C1 segment of cervical spinal cord (tissue), 14 donors: Measurements from ENCODE around the gene MRPL33.

ENCODE experiments used
- DNase-seq, 14 donors: peaks; one replicate each; lab custom pipeline; 2025; lab: John Stamatoyannopoulos, UW

Gene MRPL33

DNA sequence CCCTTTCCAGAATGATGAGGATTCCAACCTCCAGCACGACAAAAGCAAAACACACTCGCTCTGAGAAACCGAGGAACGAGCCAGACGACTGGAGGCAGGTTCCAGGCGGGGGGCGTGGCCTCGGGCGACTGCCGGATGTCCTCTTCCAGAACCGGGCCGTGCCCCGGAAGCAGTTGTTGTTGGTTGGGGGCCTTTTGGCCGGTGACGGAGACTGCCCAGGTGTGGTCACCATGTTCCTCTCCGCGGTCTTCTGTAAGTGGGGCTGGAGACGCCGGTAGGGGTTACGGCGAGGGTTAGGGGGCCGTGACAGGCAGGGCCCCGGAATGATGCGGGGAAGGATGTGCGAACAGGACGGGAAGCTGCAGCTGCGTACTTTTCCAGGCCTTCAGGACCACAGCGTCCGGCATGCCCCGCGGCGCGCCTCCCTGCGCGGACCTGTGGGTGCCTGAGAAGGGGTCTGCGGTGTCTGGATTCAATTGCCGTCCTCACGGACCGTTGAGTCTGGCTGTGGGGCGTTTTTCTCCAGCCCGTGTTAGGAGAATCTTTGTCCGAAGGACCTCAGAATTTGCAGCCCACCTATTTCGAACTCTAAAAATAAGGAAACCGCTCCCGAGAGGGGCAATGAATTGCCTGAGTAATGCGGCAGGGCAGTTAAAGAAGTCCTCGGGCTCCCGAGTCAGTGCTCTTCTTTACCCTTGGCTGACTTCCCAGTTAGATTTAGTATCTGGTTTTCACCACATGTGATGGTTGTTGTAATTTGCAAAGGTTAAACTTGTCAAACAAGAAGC lies at the start of gene MRPL33:
MRPL33 (plus strand) TSS at position 172 of the 788 bp plus-strand sequence; CDS start at position 231, 59 bp downstream.
- DNase-seq: peak; percentile 42 to 91 (median 88)

DNA sequence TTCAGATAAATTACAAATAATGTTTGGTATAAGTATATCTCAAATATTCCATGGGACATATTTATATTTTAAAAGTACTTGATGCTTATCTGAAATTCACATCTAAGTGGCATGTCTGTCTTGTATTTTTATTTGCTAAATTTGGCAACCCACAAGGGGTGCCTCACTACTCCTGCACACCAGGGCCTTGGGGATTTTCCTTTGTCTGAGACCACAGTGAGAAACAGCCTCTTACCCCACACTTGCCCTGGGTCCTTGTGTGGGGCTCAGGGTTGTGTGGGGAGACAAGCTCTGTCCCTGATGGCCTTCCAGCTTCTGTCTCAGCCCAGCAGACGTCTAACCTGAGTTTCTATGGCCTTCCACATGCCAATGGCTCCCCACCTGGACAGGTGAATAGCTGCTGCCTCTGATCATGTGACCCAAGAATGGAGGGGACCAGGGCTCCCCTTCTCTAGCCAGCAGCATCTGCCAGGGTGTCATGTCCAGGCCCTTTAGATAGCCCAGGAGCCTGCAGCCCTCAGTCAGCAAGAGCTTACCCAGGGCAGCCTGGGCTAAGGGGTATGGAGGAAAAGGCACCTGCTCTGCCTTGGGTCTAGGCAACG lies 49.5 kb upstream of the MRPL33 start:
- DNase-seq: no peak

DNA sequence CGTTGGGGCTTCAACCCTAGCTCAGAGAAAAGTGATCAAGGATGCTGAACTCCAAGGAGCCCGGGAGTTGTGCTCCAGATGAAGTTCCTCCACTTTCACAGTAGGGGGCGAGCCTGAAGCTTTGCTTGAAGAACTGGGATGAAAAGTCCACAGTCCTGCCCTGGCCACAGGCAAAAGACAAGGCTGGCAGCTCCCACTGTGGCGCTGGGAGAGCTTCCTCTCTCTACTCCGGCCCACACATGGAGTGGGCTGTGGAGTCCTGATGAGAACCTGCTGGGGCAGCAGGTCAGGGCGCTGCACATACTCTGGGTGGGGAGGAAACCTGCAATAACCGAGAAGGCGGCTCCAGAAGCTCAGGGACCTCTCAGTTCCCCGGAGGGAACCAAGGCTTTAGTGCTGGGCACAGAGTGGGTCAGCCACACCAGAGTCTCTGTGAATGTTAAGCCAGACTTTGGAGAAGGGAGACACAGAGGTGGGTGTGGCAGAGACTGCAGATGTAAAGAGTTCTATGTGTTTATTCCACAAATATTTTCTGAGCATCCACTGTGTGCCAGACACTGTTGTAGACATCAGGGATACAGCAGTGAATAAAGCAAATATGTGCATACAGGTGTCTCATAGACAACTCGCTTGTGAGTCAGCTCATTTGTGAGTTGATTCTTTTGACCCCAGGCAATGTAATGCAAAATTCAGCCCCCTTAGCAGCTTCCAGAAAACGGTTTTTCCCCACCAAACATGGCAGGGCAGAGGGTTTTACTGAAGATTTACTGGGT lies 48.0 kb upstream of the MRPL33 start:
- peak in 10 of 14 donors; percentile 14 to 55 (median 38) for DNase-seq

DNA sequence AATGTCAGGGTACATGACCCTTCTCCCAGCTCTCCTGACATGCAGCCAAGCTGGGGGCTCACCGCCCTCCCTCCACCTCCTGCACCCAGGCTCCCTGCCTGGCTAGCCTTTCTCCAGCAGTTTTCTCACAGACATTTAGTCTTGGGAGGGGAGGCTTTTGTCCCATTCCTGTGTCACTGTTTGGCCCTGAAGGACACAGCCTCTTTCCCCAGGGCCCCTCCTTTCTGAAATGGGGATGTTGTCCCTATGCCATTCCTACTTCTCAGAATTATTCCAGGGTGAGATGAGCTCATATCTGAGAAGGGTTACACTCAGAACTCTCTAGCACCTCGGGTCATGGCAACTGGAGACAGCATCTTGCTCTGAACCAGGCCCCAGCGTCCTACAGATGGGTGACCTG lies 47.3 kb upstream of the MRPL33 start:
- DNase-seq: peak in 1 of 14 donors; percentile 53

DNA sequence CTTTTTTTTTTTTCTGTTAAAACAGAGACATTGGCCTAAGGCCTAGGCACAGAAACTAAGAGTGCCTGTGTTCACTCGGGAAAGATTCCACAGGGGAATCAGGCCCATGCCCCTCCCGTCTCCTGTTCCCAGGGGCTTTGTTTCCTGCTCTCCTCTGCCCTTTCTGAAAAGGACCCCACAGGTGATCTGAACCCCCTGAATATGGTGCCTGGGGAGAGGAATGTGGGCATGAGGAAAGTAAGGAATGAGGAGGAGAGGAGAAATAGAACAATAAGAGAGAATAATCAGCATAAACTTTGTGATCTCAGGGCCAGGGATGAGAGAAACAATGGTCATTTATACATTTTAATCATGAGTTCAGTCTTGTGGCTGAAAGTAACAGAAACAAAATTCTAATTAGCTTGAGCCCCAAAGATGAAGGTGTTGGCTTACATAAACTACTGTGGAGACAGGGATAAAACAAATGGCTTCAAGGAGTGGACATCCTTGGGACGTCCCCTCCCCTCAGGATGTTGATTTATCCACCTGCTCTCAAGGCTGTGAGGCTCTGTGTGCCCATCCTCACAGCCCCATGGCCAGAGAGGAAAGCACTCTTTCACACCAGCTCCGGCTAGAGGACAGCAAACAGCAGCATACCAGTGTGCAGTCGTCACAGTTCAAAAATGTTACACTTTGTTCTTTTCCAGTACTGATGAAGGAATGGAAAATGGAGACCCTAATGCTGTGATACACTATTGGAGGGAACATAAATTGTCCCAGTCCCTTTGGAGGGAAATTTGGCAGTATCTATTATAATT lies 46.4 kb upstream of the MRPL33 start:
- DNase-seq: no peak

DNA sequence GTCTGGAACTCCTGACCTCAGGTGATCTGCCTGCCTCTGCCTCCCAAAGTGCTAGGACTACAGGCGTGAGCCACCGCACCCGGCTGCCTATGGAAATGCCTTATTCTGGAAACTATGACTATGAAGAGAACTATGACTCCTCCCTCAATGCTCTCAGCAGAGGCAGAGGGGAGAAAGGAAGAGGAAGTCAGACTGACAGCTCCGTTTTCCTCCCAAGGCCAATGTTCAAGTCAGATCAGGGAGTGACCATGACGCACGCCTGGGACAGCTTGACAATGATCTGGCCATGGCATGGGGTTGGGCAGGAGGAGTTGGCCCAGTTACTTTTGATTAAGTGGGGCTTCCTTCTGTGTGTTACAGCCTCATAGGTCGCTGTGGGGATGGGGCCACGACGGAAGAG lies 44.3 kb upstream of the MRPL33 start:
- DNase-seq: no peak

DNA sequence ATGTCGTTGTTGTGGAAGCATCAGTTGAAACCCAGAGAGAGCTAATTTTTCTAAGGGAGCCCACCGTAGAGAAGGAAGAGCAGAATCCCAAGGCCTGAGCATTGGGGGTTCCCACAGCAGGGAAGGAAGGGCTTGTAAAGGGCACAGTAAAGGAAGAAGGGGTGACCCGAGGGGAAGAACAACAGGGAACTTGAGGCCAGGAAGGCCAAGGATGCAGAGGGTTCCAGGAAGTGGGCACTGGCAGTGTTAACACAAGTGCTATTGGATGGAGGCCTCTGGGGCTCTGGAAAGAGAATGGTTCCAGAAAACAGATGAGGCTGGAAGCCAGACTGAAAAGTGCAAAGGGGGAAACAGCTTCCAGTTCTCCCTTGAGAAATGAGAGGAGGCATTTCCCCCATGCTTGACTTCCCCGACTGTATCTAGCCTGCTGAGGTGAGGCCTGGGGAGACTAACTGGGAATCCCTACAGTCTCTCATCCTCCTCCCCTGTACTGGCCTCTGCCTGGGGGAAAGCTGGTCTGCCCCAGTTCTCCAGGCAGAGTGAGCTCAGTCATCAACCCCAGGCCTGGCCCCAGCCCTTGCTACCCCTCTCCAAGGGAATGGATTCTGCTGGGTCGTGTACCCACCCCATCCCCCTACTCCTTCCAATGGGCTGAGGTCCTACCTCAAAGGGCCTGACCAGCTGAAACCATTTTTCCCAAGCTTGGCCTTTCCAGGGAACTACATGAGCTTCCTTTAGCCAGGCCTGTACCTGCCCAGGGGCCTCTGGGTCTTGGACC lies 43.2 kb upstream of the MRPL33 start:
- DNase-seq: no peak

DNA sequence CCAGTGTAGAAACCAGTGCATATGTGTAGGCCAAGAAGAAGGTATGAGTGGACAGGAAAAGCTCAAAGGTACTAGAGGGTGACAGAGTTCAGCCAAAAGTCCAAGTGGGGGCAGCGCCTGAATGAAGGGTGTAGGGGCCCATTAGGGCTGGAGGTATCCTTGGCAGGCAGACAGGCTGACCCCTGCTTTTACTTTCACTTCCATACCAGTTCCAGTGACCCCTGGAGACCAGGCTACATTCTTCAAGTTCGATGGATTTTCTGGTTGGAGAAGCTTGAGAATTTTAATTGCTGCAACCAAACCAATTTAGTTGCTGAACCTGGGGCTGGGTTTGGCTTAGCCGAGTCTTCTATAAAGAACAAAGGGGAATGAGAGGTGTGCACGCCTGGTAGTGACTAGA lies 42.3 kb upstream of the MRPL33 start:
- DNase-seq: no peak

DNA sequence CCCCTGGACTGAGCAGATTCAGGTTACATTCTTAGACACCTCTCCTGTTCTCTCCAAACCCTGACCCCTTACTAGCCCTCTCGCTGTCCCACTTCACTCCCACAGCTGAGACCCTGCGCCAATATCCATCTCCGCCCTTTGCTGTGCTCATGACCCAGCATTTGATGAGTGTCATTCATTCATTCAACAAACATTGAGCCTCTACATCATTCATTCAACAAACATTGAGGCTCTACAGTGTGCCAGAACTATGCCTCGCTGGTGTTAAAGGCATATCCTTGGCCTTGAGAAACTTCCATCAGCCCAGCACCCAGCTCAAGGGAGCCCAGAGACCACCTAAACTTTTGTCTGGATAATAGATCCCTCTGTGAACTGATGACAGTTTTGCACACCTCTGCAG lies 41.9 kb upstream of the MRPL33 start:
- no peak for DNase-seq

DNA sequence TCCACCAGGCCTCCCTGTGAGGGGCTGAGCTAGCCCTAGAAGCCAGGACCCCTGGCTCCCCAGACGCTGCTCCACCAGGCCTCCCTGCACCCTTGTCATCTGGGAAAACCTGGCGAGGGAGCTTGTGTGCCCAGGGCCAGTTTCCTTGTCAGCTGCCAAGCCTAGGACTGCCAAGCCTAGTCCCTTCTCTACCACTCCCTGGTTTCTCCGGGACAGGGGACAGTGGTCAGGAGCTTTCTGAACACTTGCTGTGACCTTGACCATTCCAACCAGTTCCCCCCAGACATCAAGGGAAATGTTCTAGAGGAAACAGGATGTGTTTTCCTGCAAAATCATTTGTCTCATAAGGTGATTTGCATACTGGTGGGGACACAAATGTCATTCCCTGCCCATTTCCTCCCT lies 41.3 kb upstream of the MRPL33 start:
- no peak for DNase-seq

DNA sequence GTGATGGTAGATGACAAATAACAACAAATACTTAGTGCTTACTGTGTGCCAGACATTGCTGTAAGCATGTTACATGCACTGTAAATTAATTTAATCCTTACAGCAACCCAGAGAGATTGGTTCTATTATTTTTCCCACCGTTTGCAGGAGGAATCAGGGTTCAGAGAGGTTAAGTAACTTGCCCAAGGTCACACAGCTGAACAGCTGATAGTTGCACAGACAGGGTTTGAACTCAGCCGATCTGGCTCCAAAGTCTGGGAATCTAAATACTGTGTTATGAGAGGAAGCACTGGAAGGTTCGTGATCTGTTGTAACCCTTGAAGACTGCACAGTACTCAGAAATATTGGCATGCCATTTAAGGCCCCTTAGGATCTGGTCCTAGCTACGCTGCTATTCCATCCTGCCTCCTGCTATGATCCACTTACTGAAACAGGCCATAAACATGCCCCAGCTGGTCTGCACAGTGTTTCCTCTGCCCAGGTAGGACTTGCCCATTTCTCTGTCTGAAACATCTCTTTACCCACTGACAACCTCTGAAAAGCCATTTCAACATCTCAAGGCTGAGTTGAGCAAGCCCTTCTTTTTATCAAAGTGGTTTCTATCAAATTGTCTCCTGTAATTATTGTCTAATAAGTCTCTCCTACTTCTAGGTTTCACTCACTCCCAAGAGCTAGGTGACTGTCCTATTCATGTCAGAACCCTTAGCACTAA lies 40.4 kb upstream of the MRPL33 start:
- no peak for DNase-seq

DNA sequence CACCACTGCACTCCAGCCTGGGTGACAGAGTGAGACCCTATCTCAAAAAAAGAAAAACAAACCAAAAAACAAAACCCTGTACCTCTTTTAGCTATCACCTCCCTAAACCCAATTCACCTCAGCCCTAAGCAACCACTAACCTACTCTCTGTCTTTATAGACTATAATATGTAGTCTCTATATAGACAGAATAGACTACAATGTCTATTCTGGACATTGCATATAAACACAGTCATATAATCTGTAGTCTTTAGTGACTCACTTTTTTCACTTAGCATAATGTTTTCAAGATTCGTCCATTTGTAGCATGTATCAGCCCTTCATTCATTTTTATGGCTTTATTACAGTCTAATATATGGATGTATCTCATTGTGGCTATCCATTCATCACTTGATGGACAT lies 37.2 kb upstream of the MRPL33 start:
- no peak for DNase-seq

DNA sequence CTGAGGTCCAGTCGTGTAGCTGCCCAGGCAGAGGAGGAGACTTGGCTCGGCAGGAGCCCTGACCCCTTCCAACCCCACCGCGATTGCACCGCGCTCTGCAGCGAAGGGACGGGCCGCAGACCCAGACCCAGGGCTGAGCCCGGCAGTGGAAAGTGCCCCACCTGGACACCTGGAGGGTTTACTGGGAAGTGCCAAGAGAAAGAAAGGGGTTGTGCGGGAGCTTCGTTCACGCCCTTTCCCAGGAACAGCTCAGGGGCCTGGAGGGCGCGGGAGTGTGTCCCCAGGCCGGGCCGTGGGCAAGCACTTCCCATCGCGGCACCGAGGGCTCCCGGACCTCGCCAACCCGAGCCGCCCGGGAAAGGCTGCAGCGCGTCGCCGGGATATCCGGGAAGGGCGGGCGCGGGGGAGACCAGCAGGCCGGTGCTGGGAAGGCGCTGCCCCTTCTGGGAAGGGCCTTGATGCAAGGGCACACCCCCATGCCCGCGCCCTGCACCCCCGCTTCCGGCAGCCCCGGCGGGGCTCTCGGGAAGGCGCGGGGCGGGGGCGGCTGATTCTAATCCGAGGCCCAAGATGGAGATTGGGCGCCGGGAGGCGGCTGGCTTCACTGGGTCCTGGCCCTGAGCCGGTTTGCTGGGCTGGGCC lies 36.1 kb upstream of the MRPL33 start:
- DNase-seq: peak in 6 of 14 donors; percentile 18 to 89 (median 46)

DNA sequence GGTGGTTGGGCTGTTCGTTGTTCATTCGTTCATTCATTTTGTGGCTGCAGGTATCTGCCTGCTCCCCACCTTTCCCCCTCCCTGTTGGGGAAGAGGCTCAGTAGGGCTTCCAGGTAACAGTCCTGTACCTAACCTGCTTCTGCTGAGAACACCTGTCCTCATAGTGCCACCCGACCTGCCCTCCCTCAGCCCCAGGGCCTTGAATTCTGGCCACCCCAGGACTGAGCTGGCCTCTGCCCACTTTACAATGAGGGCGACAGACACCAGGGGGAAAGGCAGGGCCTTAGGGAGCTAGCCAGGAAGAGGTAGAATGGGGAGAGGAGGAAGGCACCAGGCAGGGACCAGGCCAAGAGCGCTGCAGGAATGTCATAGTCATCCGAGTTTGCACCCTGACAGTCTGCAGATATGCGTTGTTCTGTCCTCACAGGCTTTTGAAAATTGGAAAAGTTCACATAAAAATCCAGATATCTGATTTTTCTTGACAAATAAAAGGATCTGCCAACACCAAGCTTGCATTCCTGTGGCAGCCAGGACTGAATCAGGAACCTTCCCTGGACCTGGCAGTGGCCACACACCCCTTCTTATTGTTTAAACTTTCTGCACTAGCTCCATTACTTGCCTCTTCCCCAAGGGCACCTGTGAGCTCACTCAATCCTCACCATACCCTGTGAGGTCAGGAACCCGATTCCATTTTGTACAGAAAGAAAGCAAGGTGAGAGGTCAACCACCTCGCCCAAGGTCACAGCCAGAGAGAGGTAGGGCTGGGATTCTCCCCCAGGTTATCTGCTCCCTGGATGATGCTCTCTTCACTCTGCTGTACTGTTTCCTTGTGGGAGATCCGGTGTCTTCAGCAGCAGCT lies 35.3 kb upstream of the MRPL33 start:
- no peak for DNase-seq

DNA sequence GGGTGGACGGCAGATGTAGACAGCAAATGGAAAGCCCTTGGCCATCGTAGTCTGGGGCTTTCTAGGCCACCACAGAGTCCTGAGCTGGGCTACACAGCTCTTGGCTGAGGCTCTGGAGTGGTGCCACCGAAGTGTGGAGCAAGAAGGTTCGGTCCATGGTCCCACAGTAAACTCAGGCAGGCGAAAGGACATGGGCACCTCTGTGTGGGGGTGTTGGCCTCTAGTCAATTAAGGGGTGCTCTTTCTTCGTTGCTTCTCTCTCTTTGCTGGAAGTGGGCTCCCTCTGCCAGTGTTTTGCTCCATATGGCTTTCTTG lies 34.7 kb upstream of the MRPL33 start:
- DNase-seq: no peak

DNA sequence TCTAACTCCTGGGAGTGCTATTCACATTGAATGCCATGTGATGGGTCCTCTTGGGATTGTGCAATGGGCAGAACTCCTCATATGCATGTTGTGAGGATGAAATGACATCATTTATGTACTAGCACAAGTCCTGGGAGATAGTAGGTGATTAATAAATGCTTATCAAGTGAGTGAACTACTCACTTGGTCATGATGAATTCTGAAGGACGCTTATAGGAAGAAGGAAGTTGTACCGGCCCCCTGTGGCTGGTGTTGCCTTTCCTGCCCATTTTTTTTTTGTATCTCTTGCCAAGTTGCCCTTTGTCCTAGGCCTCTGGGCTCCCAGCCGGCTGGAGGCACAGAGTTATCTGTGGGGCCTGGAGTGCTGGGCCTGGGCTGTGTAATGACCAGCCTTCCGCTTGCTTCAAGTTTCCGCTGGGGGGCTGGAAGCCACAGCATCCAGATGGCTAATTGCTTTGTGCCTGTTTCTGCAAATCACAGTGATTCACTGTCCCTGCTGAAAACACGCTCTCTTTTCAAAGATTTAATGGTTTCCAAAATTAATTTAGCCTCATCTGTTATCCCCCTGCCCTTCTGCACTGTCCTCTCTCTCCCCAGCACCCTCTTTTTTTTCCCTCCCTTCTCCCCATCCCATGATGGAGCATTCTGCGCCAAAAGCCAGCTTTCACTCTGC lies 33.7 kb upstream of the MRPL33 start:
- no peak for DNase-seq

DNA sequence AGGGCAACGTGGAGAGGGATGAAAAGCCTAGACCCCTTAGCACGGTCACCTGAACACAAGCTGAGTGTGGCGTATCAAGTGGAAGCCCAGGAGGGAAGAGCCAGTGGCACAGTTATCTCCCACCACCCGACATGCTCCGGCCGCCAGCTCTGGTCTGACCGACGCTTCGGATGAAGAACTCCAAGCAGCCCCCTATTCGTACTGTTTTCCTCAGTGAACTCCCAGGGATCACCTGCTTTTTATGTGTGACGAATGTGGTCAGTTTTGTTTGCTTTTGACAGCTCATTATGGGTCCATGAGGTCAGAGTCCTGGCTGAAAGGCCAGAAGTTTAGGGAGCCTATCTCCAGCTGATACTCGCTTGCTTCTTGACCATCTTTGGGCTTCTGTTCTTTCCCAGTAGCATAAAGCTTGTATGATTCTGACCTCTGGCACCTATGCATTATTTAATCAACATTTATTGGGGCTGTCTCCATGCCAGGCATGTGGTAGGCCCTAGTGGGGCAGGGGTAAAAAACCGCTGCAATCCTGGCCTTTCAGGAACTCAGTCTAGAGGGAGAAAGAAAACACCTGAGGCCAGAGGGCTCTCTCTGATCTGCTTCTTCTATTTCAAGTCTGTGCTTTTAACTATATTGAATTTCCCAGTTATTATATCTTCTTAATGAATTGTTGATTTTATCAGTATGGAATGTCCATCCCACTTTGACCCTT lies 33.0 kb upstream of the MRPL33 start:
- DNase-seq: no peak

DNA sequence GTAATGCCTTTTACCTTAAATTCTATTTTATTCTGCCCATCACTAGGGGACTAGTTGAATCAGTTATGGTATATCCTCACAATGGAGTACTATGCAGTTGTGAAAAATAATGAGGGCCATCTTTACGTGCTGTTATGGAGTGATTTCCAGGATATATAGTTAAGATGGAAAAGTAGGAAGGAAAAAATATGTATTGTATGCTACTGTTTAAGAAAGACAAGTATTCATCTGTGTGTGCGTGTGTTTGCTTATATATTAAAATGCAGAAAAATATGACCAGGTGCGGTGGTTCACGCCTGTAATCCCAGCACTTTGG lies 32.5 kb upstream of the MRPL33 start:
- DNase-seq: no peak
